OCI-LY3 (cell line): ENCODE data around the gene MUC4.

Experiments used
- H2AFZ ChIP-seq: fragments of 200-600, 300-600 bp; shearing (Covaris generic); 2 replicates; pipeline ENCODE4 v1.6.0; 2014; ENCODE audit warnings: antibody characterized with exemption, low read depth, low read length
- H3K27ac ChIP-seq: fragments of 200-600, 300-600 bp; sonication (generic); 2 replicates; pipeline ENCODE4 v1.5.1; 2014; ENCODE audit warnings: mild to moderate bottlenecking, low read length, moderate library complexity, mixed read lengths
- H3K27me3 ChIP-seq: fragments of 200-600, 300-600 bp; sonication (generic); 2 replicates; pipeline ENCODE4 v1.6.1; 2014; ENCODE audit warnings: low read depth, low read length, mixed read lengths
- H3K36me3 ChIP-seq: fragments of 200-600, 300-600 bp; sonication (generic); replicated peaks from 2 replicates; pipeline ENCODE3; 2014; ENCODE audit warnings: low read depth, low read length, mixed read lengths
- H3K4me1 ChIP-seq: fragments of 300-600, 200-600 bp; sonication (generic); 2 replicates; pipeline ENCODE4 v1.6.1; 2014; ENCODE audit warnings: low read length, mixed read lengths
- H3K4me2 ChIP-seq: fragments of 200-600, 300-600 bp; sonication (generic); 2 replicates; pipeline ENCODE4 v1.6.1; 2014; ENCODE audit warnings: low read length, mixed read lengths
- H3K4me3 ChIP-seq: fragments of 300-600, 200-600 bp; sonication (generic); 2 replicates; pipeline ENCODE4 v1.5.1; 2014; ENCODE audit warnings: antibody characterized with exemption, mild to moderate bottlenecking, low read length, moderate library complexity
- H3K79me2 ChIP-seq: fragments of 300-600, 200-600 bp; shearing (Covaris generic); 2 replicates; pipeline ENCODE4 v1.6.1; 2014; ENCODE audit warnings: mild to moderate bottlenecking, low read length, mixed read lengths
- H3K9ac ChIP-seq: fragments of 300-600, 200-600 bp; shearing (Covaris generic); 2 replicates; pipeline ENCODE4 v1.6.0; 2014; ENCODE audit warnings: mild to moderate bottlenecking, low read length, moderate library complexity
- H3K9me3 ChIP-seq: fragments of 200-600, 300-600 bp; shearing (Covaris generic); 2 replicates; pipeline ENCODE4 v1.6.1; 2014; ENCODE audit warnings: low read length, mixed read lengths; ENCODE audit not compliant: insufficient read depth
- H4K20me1 ChIP-seq: fragments of 200-600, 300-600 bp; sonication (generic); 2 replicates; pipeline ENCODE4 v1.6.1; 2016; ENCODE audit warnings: low read length, mixed read lengths; ENCODE audit not compliant: insufficient read depth
- EZH2phosphoT487 ChIP-seq: fragments of 200-600 bp; shearing (Covaris generic); IDR thresholded peaks from 2 replicates; pipeline ENCODE4 v1.6.1; 2018; ENCODE audit warnings: antibody characterized with exemption, mixed run types, low read depth
- TF ChIP-seq, protein P1 (sequence below): fragments of 200-600, 300-600 bp; sonication (generic); IDR thresholded peaks from 2 replicates; pipeline ENCODE4 v1.5.1; 2014; ENCODE audit warnings: antibody characterized with exemption, low read length, low read depth

MUC4 gene

DNA sequence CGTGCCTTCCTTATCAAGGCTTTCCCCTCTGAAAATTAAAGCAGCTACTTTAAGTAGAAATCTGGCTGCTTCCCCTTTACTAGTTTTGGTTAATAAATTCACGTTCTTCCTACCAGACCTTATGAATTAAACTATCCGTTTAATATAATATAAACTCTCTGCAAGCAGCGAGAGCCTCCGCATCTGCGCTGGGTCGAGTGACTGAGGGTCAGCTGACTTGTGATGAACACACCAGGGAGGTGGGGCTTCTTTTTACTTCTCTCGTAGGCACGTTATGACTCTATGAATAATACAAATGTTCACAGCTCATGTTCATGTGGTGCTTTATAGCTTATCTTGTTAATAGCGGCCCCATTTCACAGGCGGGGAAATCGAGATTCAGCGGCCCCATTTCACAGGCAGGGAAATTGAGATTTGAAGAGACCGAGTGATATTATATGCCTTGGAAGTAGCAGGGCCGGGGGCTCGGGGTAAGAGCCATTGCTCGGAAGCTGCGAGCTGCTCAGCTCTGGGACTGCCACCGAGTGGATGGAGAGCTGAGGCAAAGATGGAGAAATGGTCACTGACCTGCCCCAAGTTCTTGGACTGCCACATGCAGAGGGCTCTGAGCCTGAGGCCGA is 8.3 kb downstream of the MUC4 start:
- Histone ChIP-seq H4K20me1 (no peaks in the 10 kb centered on the region), H3K36me3 (no peaks in the 10 kb centered on the region), H3K4me2 (no peak overlapping the region), H3K9ac (no peak overlapping the region), H3K4me1 (no peaks in the 10 kb centered on the region), H3K79me2 (no peaks in the 10 kb centered on the region), H3K27me3 (peaks cover 13% of the 10 kb centered on the region), H3K9me3 (no peaks in the 10 kb centered on the region), H2AFZ (no peak overlapping the region), H3K27ac (no peak overlapping the region), H3K4me3 (no peak overlapping the region)
- no peak for TF ChIP-seq EZH2phosphoT487

DNA sequence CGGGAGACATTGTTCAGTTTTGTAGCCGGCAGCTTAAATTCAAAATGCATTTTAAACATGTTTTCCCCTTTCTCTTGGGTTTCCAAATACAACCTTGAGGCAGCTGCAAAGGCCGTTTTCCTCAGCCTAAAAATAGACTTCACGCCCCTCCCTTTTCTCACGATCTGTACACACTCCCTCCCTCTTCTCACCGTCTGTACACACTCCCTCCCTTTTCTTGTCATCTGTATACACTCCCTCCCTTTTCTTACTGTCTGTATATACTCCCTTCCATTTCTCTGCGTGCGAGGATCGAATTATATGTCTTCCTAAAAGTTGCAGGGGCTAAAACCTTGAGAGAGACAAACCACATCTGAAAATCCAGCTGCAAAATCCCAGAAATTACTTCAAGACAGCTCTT is 8.9 kb downstream of the MUC4 start:
- Histone ChIP-seq H3K9me3 (no peaks in the 10 kb centered on the region), H4K20me1 (no peaks in the 10 kb centered on the region), H3K4me2 (no peak overlapping the region), H3K27ac (no peak overlapping the region), H2AFZ (no peak overlapping the region), H3K4me1 (no peaks in the 10 kb centered on the region), H3K27me3 (peaks cover 13% of the 10 kb centered on the region), H3K4me3 (no peak overlapping the region), H3K36me3 (no peaks in the 10 kb centered on the region), H3K9ac (no peak overlapping the region), H3K79me2 (no peaks in the 10 kb centered on the region)
- TF ChIP-seq, protein P1, sequence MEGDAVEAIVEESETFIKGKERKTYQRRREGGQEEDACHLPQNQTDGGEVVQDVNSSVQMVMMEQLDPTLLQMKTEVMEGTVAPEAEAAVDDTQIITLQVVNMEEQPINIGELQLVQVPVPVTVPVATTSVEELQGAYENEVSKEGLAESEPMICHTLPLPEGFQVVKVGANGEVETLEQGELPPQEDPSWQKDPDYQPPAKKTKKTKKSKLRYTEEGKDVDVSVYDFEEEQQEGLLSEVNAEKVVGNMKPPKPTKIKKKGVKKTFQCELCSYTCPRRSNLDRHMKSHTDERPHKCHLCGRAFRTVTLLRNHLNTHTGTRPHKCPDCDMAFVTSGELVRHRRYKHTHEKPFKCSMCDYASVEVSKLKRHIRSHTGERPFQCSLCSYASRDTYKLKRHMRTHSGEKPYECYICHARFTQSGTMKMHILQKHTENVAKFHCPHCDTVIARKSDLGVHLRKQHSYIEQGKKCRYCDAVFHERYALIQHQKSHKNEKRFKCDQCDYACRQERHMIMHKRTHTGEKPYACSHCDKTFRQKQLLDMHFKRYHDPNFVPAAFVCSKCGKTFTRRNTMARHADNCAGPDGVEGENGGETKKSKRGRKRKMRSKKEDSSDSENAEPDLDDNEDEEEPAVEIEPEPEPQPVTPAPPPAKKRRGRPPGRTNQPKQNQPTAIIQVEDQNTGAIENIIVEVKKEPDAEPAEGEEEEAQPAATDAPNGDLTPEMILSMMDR: no peak
- TF ChIP-seq EZH2phosphoT487: no peak

DNA sequence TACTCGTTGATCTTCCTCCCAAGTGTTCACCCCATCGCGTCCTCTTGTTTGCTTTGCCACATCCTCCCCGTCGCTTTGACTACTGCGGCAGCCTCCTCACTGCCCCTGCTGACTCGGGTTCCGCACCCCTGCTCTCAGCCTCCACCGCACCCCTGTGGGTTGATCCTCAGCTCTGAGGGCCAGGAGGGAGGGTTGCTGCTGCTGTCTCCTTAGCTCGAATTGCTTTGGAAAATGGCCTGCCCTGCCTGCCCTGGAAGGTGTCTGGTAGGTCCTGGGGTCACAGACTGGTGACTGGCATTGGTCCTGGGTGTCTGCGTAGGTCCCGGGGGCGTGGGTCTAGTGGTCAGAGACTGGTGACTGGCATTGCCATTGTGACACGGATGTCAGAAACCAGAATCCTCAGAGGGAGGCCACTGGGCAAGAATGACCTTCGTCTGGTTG is 9.4 kb downstream of the MUC4 start:
- H3K27me3 ChIP-seq: peaks cover 13% of the 10 kb centered on the region
- TF ChIP-seq EZH2phosphoT487: no peak
- TF ChIP-seq, protein P1: no peak
- no peak overlapping the region for H3K4me3 ChIP-seq
- H3K36me3 ChIP-seq: no peaks in the 10 kb centered on the region
- no peaks in the 10 kb centered on the region for H3K4me1 ChIP-seq
- no peak overlapping the region for H3K4me2 ChIP-seq
- no peaks in the 10 kb centered on the region for H4K20me1 ChIP-seq
- H3K79me2 ChIP-seq: no peaks in the 10 kb centered on the region
- no peaks in the 10 kb centered on the region for H3K9me3 ChIP-seq
- no peak overlapping the region for H3K27ac ChIP-seq
- no peak overlapping the region for H3K9ac ChIP-seq
- H2AFZ ChIP-seq: no peak overlapping the region

DNA sequence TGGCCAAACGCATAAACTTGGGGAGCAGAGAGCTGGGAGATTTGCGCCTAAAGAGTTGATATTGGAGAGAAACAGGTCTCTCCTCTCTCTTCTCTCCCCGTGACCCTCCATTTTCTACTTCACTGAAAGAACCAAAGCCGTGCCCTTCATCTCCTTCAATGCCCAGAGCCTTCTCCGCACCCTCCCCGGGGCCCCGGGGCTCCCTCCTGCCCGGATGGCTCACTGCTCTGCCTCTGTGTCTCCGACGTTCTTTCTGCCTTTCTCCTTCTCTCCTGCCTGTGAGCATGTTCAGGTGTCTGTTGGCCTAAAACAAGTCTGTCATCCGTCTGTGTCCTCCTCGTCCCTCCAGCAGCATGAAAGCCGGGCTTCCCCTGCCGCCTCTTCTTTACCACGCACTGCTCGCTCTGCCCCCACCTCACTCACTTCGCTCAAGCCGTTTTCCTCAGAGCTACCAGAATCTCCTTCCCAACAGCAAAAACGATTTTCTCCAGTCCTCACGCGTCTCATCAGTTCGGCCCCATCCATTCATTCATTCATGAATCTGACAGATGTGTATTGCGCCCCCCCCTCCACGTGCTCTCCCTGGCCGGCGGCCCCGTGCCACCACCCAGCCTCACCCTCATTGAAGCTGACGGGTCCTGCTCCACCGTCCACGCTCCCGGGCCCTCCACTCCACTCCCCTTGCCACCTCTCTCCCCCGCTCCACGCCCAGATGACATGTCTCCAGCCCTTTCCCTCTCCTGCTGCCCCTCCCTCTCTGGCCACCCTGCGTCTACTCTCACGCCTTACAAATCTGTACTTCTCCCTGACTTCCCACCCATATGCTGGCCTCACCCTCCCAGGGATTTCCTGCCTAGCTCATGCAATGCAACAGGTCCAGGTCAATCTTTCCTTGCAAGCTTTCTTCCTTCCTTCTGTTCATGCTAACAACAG is 10.2 kb downstream of the MUC4 start:
- no peaks in the 10 kb centered on the region for H3K9me3 ChIP-seq
- no peaks in the 10 kb centered on the region for H3K36me3 ChIP-seq
- no peak overlapping the region for H3K4me3 ChIP-seq
- H3K4me2 ChIP-seq: no peak overlapping the region
- no peaks in the 10 kb centered on the region for H3K4me1 ChIP-seq
- no peak overlapping the region for H3K27ac ChIP-seq
- H3K27me3 ChIP-seq: peaks cover 13% of the 10 kb centered on the region
- H2AFZ ChIP-seq: no peak overlapping the region
- H3K79me2 ChIP-seq: no peaks in the 10 kb centered on the region
- TF ChIP-seq EZH2phosphoT487: no peak
- TF ChIP-seq, protein P1: no peak
- no peaks in the 10 kb centered on the region for H4K20me1 ChIP-seq
- no peak overlapping the region for H3K9ac ChIP-seq
